22Rv1 (cell line): ENCODE measurements around the gene FOXD3.
"Not testable (repeated sequence)": the region's sequence is repeated elsewhere in the genome, so short reads cannot be mapped to it uniquely, and the experiment has no call there.

Experiments
- ZFX ChIP-seq: fragments of 450-650 bp; IDR thresholded peaks from 2 replicates; pipeline ENCODE4 v1.6.1; 2017; ENCODE audit warnings: antibody characterized with exemption, borderline replicate concordance
- TF ChIP-seq, protein P1 (sequence below): fragments of 450-650 bp; IDR thresholded peaks from 2 replicates; pipeline ENCODE4 v1.5.1; 2017; ENCODE audit warnings: mild to moderate bottlenecking

DNA sequence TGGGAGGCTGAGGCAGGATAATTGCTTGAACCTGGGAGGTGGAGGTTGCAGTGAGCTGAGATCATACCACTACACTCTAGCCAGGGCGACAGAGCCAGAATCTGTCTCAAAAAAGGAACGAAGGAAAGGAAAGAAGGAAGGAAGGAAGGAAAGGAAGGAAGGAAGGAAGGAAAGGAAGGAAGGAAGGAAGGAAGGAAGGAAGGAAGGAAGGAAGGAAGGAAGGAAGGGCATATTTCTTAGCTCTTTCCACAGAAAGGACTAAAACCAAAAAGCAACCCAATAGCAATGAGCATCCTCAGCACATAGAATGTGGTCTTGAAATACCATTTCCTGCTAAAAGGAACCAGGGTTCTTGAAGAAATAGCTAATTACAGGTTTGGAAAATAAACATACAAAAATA is 33.9 kb downstream of the FOXD3 start:
- TF ChIP-seq, protein P1, sequence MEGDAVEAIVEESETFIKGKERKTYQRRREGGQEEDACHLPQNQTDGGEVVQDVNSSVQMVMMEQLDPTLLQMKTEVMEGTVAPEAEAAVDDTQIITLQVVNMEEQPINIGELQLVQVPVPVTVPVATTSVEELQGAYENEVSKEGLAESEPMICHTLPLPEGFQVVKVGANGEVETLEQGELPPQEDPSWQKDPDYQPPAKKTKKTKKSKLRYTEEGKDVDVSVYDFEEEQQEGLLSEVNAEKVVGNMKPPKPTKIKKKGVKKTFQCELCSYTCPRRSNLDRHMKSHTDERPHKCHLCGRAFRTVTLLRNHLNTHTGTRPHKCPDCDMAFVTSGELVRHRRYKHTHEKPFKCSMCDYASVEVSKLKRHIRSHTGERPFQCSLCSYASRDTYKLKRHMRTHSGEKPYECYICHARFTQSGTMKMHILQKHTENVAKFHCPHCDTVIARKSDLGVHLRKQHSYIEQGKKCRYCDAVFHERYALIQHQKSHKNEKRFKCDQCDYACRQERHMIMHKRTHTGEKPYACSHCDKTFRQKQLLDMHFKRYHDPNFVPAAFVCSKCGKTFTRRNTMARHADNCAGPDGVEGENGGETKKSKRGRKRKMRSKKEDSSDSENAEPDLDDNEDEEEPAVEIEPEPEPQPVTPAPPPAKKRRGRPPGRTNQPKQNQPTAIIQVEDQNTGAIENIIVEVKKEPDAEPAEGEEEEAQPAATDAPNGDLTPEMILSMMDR = not testable (repeated sequence)
- not testable (repeated sequence) for TF ChIP-seq ZFX
